Measurements from ENCODE around the gene RBM4. TPM values are rescaled to one million over a fixed set of nuclear protein-coding genes. Genes with fewer than 3 reads are reported as not detected.
"Not testable (repeated sequence)": the region's sequence is repeated elsewhere in the genome, so short reads cannot be mapped to it uniquely, and the experiment has no call there.

Gene RBM4
- total RNA-seq, 1 donor from 2014 or later: 105 TPM

DNA sequence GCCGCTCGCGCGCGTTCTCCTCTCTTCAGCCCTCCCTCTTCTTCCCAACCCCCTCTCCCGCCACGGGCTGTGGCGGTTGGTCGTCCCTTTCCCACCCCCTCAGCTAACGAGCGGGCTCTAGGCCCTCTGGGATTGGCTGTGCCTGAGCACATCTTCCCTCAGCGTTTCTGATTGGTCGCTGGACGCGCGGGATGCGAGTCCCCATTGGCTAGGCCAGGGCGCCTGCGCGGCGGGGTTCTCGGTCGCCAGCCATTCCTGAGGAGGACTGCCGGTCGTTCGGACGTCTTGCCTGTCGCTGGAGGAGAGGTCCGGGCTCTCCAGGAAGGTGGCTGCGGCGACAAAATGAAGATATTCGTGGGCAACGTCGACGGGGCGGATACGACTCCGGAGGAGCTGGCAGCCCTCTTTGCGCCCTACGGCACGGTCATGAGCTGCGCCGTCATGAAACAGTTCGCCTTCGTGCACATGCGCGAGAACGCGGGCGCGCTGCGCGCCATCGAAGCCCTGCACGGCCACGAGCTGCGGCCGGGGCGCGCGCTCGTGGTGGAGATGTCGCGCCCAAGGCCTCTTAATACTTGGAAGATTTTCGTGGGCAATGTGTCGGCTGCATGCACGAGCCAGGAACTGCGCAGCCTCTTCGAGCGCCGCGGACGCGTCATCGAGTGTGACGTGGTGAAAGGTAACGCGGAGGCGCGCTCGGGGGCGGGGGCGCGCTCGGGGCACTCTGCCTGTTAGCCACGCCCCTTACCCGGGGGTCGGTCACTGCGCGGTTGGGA lies 21.9 kb upstream of the RBM4 start, which contains the start of gene RBM14:
TSS of gene RBM14 (plus strand) at position 252 of the 776 bp plus-strand sequence. CDS start at position 343, 91 bp downstream.
- peak; percentile 99 for DNase-seq (ENCODE audit: low read depth in 2 of 2)

DNA sequence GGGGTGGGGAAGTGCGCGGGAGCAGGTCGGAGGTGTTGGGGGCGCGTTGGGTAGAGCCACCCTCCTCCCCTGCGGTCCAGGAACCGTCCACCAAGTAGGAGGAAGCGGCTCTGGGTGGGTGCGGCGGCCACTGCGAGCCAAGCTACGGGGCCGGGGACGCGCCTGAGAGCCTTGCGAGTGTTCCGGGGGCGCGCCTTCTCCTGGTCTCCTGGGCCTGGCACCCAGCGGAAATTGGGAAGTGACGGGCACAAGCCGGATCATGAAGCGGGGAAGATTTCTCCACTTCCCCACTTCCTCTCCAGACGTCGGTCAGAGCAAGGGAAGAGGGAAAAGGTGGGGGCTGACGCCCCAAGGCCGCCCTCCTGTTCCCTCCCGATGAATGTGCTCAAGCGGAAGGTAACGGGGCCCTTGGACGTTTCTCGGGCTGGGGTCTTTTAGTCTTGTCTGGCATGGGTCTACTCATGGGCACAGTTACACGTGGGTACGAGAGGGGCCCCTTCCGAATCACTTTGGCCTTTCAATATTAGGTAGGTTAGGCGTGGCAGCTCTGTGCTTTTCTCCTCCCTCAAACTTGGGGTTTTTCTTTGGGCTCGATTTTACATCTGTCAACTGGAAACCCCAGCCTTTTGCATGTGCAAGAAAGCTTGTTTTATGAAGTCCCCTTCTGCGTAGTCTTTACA lies 21.2 kb upstream of the RBM4 start:
- peak in 1 of 2 donors; percentile 71 for DNase-seq (ENCODE audit: low read depth in 2 of 2)

DNA sequence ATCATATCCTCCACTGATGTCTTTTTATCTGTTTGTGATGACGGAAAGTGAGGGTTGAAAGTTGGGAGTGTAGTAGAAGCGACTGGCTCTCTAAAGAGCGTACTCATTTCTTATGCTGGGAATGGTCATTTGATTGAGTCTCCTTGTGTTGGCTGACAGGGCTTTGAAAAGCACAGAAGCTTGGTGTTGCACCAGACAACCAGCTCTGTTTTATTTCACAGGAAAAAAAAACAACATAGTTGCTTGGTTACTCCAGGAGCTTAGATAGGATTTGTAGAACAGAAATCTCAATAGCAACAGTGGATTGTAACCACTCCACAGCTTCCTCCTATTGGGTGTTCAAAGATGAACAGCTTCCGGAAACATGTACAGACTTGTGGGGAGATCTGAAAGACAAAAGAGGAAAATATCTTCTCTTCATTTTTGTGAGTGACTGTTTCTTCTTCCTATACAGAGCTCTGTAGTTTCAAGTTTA lies 19.4 kb upstream of the RBM4 start:
- DNase-seq (ENCODE audit: low read depth in 2 of 2): peak; percentile 79 to 80

DNA sequence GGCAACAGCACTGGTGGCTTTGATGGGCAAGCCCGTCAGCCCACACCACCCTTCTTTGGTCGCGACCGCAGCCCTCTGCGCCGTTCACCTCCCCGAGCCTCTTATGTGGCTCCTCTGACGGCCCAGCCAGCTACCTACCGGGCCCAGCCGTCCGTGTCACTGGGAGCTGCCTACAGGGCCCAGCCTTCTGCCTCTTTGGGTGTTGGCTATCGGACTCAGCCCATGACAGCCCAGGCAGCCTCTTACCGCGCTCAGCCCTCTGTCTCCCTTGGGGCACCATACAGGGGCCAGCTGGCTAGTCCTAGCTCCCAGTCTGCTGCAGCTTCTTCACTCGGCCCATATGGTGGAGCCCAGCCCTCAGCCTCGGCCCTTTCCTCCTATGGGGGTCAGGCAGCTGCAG lies 14.1 kb upstream of the RBM4 start:
- DNase-seq (ENCODE audit: low read depth in 2 of 2): no peak

DNA sequence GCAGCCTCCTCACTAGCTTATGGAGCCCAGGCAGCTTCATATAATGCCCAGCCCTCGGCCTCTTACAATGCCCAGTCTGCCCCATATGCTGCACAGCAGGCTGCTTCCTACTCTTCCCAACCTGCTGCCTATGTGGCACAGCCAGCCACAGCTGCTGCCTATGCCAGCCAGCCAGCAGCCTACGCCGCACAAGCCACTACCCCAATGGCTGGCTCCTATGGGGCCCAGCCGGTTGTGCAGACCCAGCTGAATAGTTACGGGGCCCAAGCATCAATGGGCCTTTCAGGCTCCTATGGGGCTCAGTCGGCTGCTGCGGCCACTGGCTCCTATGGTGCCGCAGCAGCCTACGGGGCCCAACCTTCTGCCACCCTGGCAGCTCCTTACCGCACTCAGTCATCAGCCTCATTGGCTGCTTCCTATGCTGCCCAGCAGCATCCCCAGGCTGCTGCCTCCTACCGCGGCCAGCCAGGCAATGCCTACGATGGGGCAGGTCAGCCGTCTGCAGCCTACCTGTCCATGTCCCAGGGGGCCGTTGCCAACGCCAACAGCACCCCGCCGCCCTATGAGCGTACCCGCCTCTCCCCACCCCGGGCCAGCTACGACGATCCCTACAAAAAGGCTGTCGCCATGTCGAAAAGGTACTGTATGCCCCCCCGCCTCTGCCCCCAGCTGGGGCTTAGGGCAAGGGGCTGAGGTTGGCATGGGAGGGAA lies 13.3 kb upstream of the RBM4 start:
- DNase-seq (ENCODE audit: low read depth in 2 of 2): no peak

DNA sequence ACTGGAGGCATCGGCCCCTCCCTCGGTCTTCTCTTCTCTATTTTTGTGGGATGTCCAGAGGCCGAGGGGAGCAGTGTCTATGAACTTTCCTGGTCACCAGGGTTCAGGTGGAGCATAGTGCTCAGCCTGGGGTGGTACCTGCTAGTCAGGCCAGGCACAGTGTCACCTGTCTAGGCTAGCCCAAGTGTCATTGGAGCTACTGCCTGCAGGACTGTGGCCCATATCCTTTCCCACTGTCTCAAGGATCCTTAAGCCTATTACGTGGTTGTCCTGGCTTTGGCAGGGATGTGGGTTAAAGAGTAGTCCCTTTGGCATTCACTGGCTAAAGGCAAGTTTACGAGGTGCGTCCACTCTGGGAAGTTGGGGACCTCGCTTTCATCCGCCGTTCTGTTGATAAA lies 12.8 kb upstream of the RBM4 start:
- no peak for DNase-seq (ENCODE audit: low read depth in 2 of 2)

DNA sequence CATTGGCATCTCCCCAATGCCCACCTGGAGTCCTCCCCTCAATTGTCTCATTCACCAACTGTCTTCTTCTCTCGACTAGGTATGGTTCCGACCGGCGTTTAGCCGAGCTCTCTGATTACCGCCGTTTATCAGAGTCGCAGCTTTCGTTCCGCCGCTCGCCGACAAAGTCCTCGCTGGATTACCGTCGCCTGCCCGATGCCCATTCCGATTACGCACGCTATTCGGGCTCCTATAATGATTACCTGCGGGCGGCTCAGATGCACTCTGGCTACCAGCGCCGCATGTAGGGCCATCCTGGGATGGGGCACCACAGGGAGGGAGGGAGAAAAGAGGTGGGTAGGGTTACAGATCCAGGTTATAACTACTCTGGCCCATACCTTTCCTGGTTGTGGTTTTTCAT lies 12.1 kb upstream of the RBM4 start:
- DNase-seq (ENCODE audit: low read depth in 2 of 2): no peak

DNA sequence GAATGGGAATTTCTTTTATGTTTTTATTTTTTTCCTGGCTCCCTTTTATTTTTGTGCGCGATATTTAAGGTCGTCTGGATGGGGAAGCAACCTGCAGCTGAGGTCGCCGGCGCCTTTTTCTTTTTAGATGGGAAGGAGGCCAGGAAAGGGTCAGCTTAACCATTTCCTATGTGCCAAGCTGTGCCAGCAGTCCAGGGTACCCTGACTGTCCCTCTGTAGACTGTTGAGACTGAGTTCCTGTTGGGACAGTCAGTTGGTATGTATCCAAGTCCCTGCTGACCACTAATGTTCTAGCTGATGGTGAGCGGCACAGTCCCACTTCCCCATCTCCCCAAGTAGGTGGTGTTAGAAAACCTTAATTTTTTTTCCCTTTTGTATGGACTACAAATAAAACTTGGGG lies 11.6 kb upstream of the RBM4 start:
- DNase-seq (ENCODE audit: low read depth in 2 of 2): peak in 1 of 2 donors; percentile 33

DNA sequence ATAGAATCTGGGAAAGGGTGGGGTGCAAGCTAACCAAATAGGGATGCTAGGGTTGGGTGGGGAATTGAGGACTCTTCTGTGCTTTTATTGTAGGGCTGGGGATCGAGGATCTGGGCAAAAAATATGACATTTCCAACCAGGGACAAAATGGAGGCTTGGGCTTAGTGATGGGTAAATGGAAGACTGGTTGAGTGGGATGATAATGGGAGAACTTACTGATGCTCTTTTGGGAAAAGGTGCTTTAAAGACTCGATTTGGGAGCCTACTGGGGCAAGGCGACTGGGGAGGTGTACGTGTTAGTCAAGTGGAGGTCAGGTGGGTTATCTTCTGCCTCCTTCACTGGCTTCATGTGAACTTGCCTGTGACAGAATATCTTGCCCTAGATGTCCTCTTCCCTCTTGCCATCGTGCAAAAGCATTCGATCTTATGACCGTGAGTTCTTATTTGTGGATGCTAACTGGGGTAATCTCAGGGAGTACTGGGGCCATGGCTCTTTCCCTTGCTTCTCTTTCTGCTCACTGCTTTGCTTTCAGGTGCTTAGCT lies 10.4 kb upstream of the RBM4 start:
- no peak for DNase-seq (ENCODE audit: low read depth in 2 of 2)

DNA sequence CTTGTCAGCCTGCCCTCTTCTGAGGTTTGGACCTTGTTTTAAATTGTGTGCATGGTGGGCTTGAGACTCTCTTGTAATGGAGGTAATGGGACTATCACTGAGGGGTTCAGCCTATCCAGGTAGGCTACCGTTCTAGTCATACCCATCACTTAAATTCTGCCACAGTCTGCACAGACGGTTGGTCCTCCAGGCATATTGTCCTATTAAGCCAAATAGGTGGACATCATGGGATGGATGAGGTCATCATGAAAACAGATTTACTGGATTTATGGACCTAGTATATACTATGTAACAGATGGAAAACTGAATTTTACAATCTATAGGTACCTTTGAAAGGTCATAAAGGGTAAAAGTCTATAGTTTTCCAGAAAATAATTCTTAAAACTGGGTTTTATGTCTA lies 9.1 kb upstream of the RBM4 start:
- no peak for DNase-seq (ENCODE audit: low read depth in 2 of 2)

DNA sequence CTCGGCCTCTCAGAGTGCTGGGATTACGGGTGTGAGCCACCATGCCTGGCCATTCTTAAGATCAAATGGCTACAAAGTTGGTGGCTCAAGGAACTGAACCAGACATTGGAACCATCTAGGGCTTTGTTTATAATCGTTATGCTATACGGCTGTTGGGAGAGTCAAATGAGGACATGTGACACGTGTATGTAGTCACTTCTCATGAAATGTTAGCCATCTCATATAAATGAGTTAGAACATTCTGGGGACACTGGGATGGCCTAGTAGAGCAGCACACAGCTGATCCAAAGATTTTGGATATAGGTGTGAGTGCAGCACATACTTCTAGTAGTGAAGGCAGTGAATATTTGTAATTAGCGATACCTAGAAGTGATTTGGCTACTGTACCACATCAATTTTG lies 6.6 kb upstream of the RBM4 start:
- no peak for DNase-seq (ENCODE audit: low read depth in 2 of 2)

DNA sequence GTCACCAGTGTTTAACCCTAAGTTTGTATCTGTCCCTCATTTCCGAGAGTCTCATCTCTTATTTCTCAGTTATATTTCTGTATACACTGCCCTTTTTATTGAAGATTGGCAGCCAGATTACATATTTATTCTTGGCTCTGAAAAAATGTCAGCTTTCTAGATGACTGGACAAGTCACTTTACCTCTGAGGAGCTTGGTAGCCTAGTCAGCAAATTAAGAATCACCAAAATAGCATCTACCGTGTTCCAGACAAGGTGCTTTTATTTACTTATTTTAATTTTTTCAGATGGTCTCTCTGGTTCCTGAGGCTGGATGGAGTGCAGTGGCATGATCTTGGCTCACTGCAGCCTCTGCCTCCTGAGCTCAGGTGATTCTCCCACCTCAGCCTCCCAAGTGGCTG lies 5.6 kb upstream of the RBM4 start:
- no peak for DNase-seq (ENCODE audit: low read depth in 2 of 2)

DNA sequence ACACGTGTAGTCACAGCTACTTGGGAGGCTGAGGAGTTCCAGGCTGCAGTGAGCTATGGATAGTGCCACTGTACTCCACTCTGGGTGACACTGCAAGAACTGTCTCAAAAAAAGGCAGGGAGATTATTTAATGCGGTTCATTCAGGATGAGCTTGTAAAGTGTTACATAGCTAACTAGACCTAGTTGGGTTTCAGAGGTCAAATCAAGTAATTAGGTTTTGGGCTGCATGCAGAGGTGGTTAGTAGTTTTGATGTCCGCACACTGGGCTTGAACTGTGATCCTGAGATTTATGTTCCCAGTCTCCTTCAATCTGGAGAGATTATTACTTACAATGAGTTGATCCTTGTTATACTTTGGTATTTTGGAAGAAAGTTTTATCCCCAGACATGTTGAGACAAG lies 2.1 kb upstream of the RBM4 start:
- DNase-seq (ENCODE audit: low read depth in 2 of 2): no peak

DNA sequence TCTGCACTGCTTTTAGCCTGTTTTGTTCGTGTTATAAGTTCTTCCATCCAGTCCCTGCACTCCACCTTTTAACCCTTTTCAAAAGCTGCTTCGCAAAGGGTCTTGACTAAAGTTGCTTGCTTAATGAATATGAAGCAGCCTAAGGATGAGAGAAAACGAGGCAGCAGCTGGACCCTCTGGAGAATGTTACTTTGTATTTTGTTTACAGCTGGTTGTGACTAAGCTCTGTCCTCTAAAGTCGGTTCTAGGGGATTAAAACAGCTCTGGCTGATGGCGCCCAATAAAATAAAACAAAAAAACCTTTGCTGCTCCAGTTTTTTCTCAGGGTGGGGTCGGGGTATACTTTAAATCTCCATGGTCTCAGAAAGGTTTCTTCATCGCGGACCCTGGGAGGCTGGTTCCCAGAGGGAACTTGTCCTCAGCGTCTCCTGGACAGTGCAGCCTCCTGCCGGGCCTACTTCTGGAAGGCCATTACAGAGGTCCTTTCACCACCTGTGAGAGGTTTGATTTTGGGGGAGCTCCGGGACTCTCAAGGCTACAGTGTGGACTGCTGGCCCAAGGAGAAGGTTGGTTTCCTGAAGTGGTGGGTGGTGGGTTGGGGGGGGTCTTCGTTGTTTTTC lies 836 bp upstream of the RBM4 start:
- no peak for DNase-seq (ENCODE audit: low read depth in 2 of 2)

DNA sequence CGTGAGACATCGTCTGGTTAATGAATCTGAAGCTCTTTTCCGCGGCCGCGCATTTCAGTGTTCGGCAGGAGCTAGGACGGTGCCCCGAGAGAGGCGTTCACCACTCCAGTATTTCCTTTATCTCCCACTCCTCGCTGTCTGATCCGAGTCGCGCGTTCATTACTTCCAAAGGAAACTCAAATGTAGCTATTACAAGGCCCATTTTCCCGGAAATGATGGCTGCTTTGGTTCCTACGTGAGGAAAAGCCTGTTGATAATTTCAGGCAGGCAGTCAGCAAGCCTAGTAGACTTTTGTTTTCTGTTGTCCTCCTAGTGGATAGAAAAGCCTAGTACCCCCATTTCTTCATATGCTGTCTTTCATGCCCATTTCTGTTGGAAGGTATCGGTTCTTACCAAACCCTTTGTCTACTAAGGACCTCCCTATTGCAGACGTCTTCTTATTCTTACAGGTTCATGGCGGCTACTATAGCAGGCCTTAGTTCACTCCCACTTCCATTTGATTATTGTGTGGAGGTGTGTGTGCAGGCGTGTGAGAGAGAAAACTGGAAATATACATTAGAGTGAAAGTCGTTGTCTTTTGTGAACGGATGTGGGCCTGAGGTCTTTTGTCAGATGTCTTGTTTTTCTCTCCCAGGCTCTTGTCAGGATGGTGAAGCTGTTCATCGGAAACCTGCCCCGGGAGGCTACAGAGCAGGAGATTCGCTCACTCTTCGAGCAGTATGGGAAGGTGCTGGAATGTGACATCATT lies 737 bp downstream of the RBM4 start:
- DNase-seq (ENCODE audit: low read depth in 2 of 2): peak; percentile 65 to 72

DNA sequence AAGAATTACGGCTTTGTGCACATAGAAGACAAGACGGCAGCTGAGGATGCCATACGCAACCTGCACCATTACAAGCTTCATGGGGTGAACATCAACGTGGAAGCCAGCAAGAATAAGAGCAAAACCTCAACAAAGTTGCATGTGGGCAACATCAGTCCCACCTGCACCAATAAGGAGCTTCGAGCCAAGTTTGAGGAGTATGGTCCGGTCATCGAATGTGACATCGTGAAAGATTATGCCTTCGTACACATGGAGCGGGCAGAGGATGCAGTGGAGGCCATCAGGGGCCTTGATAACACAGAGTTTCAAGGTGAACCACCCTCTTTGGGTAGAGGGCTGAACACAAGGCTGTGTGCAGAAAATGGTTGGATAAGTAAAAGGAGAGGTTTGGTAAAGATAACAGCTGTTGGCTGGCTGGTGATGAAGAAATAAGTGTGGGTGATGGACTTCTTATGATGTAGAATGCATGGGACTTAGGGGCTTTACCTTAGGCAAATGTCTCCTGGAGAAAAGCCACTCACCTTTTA lies 1.4 kb downstream of the RBM4 start:
- not testable (repeated sequence) for DNase-seq (ENCODE audit: low read depth in 2 of 2)

DNA sequence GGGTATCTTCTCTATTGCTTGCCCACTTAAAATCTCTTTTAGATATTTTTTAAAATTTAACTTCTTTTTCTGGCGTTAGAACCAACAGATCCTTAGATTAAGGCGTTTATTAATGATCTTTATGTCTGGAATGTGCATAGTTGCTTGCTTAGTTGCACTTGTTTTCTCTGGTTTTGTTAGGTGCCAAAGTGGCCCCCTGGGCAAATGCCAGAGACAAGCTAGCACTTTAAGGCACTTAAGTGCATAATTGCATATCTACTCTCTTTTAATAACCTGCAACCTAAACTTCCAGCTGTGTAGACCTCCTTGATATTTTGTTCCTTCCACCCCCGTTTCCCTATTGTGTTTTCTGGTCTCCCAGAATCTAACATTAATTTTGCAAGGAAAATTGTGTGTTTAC lies 3.3 kb downstream of the RBM4 start:
- DNase-seq (ENCODE audit: low read depth in 2 of 2): no peak

DNA sequence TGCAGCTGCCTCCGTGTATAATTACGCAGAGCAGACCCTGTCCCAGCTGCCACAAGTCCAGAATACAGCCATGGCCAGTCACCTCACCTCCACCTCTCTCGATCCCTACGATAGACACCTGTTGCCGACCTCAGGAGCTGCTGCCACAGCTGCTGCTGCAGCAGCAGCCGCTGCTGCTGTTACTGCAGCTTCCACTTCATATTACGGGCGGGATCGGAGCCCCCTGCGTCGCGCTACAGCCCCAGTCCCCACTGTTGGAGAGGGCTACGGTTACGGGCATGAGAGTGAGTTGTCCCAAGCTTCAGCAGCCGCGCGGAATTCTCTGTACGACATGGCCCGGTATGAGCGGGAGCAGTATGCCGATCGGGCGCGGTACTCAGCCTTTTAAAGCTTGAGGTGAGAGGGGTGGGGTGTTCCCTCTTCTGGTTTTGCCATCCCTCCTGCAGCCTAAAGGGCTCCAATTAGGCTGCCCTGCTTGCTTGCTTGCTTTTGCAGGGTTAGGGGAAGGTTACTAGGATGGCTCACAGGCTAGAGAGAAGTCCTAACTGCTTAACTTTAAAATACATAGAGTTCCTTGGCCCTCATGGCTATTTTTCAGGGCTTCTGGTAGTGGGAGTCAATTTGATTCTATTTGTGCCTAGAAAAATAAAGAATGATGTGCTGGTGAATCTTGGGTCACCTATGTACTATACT lies 5.4 kb downstream of the RBM4 start:
- no peak for DNase-seq (ENCODE audit: low read depth in 2 of 2)

DNA sequence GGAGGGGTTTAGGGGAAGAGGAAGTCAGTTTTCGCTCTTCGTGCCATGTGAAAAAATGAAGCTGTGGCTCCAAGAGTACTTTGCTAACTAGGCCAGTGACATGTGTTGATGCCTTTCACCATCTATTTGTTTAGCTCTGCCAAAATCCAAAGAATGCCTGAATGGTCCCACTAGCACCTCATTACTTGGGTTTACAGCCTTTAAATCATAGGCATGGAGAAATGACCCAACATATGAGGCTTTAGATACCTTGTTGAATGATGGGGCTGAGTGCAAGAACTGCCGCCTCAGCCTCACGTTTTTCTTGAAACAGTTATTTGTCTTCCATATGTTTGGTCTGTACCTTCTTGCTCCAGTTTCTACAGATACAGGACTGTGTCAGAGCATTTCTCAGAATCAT lies 8.3 kb downstream of the RBM4 start:
- DNase-seq (ENCODE audit: low read depth in 2 of 2): no peak

DNA sequence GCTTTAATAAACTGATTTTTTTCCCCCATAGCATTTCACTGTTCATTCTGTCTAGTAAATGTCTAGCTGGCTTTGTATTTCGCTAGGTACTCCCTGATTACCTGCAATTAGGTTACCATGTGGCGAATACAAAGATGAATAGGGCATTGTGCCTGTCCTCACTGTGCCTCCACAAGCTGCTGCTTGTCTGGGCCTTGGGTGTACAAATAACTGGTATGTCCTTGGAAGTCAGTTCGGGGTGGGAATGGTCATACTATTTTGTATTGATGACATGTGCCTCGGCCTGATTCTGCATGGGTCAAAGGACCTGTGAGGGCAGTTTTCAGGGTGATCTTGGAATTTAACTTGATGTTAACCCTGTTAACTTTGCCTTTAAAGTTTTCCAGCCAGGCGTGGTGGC lies 11.4 kb downstream of the RBM4 start:
- DNase-seq (ENCODE audit: low read depth in 2 of 2): no peak

All from lung microvascular endothelial cell (primary cell).